GM12874 (cell line): ENCODE results near the gene MRPS22.

Experiments used
- TF ChIP-seq, protein P1 (sequence below): IDR thresholded peaks from 2 replicates; pipeline ENCODE4 v1.5.1; 2011; ENCODE audit warnings: low read depth, mild to moderate bottlenecking, control low read depth, low read length, moderate library complexity; ENCODE audit not compliant: insufficient read depth

MRPS22 gene

DNA sequence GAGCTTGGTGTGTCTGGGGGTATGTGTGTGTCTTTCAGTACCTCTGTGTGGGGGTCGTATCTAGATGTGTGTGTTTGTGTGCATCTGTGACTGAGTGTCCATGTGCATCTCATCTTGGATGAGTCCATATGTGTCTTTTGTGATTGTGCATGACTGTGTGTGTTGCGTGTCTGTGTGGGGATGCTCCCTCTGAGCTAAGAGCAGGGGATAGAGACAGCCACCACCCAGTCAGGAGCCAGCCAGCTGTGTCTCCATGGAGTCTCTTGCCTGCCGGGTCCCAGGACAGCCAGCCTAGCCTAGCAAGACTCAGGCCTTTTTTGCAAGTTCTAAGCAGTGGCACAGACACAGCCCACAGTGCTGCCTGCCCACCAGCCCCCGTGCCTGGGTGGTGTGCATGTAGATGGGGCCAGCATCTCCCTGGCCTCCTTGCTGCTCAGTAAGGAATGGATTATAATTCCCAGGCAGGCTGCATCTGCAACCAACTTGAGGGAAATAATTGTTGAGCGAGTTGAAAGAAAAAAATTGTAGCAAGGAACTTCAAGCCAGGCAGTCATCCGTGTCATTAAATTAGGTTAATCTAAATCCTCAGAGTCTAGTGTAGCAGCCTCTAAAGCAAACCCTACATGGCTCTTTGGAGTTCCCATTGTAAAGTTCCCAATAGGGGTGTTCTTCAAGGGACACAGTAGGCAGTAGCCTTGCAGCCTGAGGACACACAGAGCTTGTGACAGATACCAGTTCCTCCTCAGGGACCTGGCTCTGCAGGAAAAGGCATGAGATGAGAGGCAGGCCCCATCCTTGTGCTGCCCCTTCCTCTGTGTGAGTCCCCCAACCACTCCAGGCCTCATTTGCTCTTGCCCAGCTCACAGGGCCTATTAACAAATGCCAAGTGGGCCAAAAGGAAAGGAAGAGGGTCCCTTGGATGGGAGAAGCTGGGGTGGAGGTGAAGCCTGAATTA lies 35.9 kb upstream of the MRPS22 start:
- TF ChIP-seq, protein P1, sequence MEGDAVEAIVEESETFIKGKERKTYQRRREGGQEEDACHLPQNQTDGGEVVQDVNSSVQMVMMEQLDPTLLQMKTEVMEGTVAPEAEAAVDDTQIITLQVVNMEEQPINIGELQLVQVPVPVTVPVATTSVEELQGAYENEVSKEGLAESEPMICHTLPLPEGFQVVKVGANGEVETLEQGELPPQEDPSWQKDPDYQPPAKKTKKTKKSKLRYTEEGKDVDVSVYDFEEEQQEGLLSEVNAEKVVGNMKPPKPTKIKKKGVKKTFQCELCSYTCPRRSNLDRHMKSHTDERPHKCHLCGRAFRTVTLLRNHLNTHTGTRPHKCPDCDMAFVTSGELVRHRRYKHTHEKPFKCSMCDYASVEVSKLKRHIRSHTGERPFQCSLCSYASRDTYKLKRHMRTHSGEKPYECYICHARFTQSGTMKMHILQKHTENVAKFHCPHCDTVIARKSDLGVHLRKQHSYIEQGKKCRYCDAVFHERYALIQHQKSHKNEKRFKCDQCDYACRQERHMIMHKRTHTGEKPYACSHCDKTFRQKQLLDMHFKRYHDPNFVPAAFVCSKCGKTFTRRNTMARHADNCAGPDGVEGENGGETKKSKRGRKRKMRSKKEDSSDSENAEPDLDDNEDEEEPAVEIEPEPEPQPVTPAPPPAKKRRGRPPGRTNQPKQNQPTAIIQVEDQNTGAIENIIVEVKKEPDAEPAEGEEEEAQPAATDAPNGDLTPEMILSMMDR: no peak

DNA sequence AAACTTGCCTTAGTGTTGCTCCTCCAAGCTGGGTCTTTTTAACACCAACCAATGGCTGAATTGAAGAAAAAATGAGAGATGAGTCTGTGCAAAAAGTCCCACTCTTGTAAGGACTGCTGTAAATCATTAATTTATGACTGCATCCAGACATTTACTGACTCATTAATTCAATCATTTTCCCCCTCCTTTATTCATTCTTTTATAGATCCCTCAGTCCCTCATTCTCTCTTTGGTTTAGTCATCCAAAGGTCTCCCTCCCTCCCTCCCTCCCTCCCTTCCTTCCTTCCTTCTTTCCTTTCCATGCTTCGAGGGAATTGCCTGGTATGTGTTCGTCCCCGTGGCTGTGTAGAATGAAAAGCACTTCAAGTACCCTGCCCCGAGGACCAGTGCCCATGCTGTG lies 35.3 kb upstream of the MRPS22 start:
- TF ChIP-seq, protein P1: no peak

DNA sequence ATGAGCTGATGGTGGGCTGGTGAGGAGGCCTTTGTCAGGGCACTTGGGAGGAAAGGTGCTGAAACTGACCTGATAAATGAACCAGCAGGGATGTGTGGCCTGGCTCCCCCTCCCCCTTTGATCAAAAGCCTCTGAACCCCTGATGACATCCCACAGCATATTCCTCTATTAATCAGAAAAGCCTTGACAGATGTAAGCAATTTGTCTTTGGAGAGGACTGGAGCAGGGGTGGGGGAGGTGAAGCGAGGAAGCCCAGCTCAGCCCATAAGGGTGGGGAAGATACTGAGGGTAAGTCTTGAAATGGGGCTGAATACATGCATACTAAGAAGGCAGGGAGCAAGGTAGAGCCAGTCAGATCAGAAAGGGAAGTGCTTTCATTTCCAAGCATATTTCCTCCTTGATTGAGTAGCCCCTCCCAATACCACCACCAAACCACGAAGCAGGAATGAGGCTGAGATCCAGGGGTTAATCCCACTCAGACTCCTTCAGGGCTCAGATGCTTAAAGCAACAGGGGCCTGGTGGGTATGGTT lies 34.7 kb upstream of the MRPS22 start:
- TF ChIP-seq, protein P1: no peak

DNA sequence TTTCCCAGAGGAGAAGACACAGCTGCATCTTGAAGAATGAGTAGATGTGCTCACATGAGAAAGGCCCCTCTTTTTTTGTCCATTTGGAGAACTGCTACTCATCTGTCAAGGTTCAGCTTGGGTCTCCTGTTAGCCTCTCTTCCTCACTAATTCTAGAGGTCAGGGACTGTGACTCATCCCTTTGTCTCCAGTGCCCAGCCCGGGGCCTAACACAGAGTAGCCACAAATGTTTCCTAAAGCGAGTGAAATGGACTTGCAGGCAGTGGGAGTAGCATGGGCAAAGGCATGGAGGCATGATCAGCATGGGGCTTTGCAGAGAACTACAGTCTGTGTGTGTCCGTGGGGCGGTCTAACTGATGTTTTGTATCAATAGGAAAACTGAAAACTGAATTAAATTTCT lies 33.9 kb upstream of the MRPS22 start:
- TF ChIP-seq, protein P1: no peak

DNA sequence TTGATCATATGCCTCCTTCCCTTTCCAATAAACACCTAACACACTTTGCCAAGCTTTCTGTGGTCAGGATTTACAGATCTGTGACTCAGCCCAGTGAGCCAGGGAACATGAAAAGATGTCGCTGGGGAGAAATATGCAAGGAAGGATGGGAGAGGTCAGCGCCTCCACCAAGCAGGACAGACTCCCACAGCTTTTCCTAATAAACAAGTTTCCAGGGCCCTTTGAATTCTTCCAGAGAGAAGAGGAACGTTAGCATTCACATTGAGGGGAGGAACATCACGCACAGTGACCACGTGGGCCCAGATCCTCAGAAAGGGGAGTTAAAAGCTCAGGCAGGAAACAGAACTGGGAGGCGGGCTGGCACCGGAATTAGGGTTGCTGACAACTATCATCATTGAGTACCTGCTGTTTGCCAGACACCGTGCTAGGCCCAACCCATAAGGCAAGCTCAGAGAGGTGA lies 33.3 kb upstream of the MRPS22 start:
- TF ChIP-seq, protein P1: no peak

DNA sequence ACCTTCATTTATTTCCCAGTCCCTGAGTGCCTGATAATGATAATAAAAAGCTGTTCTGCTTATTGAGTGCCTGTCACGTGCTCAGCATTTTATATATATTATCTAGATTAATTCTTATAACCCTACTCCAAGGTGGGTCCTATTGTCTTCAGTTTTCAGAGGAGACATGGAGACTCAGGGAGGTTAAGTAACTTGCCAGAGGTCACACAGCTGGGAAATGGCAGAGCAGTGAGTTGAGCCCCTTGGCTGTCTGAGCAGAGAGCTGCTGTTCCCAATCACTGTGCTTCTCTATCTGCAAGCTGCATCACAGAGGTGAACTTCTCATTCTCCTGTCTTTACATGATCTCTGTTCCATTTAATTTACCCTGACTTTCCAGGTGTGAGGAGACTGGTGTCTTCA lies 32.3 kb upstream of the MRPS22 start:
- TF ChIP-seq, protein P1: no peak

DNA sequence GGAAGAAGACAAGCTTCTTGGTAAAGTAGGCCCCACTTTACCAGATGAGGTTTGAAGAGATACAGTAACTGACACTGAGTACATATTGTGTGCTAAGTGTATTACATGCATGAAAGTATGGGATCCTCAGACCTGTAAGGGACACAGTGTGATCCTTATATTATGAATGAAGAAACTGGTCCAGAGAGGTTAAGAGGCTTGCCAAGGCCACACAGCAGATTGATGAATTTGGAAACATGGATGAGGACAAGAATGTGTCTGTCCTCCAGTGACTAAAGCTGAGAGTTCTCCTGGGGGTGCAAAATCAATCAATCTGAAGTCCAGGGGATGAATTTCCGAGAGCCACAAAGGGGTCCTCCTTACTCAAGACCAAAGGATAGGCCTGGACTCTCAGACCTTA lies 31.4 kb upstream of the MRPS22 start:
- TF ChIP-seq, protein P1: no peak
